ENCODE data around the gene ARHGAP26. TPM values are rescaled to one million over a fixed set of nuclear protein-coding genes. Genes with fewer than 3 reads are reported as not detected.

Gene ARHGAP26
- total and polyA plus RNA-seq, 2 experiments from 2014 or later: 9.5 to 16.8 TPM

DNA sequence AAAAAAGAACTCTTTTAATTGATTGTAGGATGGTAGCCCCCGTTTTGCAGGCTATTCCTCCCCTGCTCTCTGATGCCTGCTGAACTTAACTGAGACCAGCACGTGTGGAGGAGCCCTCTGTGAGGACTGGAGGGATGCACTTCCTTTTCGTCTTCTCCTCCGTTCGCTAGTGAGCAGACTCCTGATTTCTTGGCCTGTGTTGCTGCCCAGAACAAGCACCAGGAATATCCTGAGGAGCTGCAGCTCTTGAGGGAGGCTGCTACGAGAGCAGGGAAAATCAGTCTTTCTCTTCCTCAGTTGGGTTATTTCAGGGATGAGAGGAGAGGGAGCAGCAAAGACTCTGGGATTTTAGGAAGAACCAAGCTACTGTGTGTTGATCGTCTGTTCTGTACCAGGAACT, 74.7 kb downstream of the ARHGAP26 start:
- H3K27ac ChIP-seq (ENCODE audit: low read depth): peak overlapping the region; percentile 78
- H3K4me3 Mint-ChIP-seq: no peak overlapping the region; the same call in 2 of the 3 replicates
- no peak overlapping the region for H3K4me3 ChIP-seq
- no peaks in the 10 kb centered on the region for H3K27me3 ChIP-seq (ENCODE audit: insufficient read depth)
- no peaks in the 10 kb centered on the region for H3F3A ChIP-seq (replicated peaks; ENCODE audit: low read depth)
- TF ChIP-seq STAT1 (IDR thresholded peaks at IDR 0.05; ENCODE audit: unreplicated experiment) (no peak), ETS1 (IDR thresholded peaks at IDR 0.05) (no peak), POLR2AphosphoS5 (IDR thresholded peaks at IDR 0.05; ENCODE audit: low read depth) (no peak), NANOG (IDR thresholded peaks at IDR 0.05; ENCODE audit: borderline replicate concordance) (no peak)
- peaks cover 11% of the 10 kb centered on the region for H3K27me3 Mint-ChIP-seq (ENCODE audit: insufficient read depth, low read depth, poor library complexity)
- DNase-seq (ENCODE audit: low spot score) (no peak), ATAC-seq (no peak)
- H3K9me2 ChIP-seq (ENCODE audit: insufficient read depth): peaks cover 17% of the 10 kb centered on the region
- peak overlapping the region; percentile 53; the same call in 1 of the 2 replicates for H3K27ac Mint-ChIP-seq
- H4K20me1 ChIP-seq (replicated peaks; ENCODE audit: insufficient read depth): peaks cover 6% of the 10 kb centered on the region; the same call in 1 of the 2 replicates
- no peak overlapping the region for H3K4me2 ChIP-seq
- no peaks in the 10 kb centered on the region for H3K36me3 ChIP-seq (ENCODE audit: insufficient read depth)
- no peak overlapping the region for H2AFZ ChIP-seq
- peaks cover 50% of the 10 kb centered on the region for H3K4me1 Mint-ChIP-seq
- no peaks in the 10 kb centered on the region for H3K36me3 Mint-ChIP-seq (ENCODE audit: low read depth)
- no peaks in the 10 kb centered on the region for H3K9me3 Mint-ChIP-seq
- peaks cover 49% of the 10 kb centered on the region for H3K4me1 ChIP-seq (ENCODE audit: insufficient read depth)
- H3K79me2 ChIP-seq (replicated peaks; ENCODE audit: insufficient read depth): peaks cover 29% of the 10 kb centered on the region

DNA sequence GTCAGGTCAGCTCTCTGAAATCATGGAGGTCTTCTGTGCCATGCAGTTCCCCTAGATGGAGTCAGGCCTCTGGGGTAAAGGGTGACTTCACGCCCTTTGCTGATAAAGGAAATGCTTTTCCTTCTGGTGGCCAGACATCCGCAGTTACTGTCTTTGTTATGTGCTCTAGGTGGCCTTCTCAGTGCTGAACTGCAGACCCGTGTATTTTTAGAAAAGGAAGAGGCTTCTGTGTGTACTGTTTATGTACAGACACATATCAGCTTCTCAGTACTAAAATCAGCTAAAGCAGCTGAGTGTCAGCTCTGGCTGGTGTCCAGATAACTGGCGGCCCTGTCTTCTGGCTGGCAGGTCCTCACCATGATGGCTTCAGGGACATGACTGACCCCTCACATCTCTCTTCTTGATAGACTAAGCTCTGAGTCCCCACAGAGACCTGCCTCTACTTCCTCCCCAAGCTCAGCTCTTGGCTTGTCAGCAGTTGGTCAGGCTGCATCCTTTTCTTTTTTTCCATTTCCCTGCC, 75.3 kb downstream of the ARHGAP26 start:
- no peak overlapping the region for H3K4me2 ChIP-seq
- Mint-ChIP-seq H3K9me3 (no peaks in the 10 kb centered on the region), H3K4me3 (no peak overlapping the region), H3K27me3 (ENCODE audit: insufficient read depth, low read depth, poor library complexity) (peaks cover 14% of the 10 kb centered on the region), H3K36me3 (ENCODE audit: low read depth) (no peaks in the 10 kb centered on the region), H3K4me1 (peaks cover 55% of the 10 kb centered on the region), H3K27ac (peak overlapping the region; percentile 53; the same call in 1 of the 2 replicates)
- H4K20me1 ChIP-seq (replicated peaks; ENCODE audit: insufficient read depth): peaks cover 6% of the 10 kb centered on the region; the same call in 1 of the 2 replicates
- H3K9me2 ChIP-seq (ENCODE audit: insufficient read depth): peaks cover 17% of the 10 kb centered on the region
- H3K4me1 ChIP-seq (ENCODE audit: insufficient read depth): peaks cover 53% of the 10 kb centered on the region
- no peak overlapping the region for H2AFZ ChIP-seq
- H3K27me3 ChIP-seq (ENCODE audit: insufficient read depth): no peaks in the 10 kb centered on the region
- H3K27ac ChIP-seq (ENCODE audit: low read depth): peak overlapping the region; percentile 78
- H3F3A ChIP-seq (replicated peaks; ENCODE audit: low read depth): no peaks in the 10 kb centered on the region
- no peak for ATAC-seq
- no peaks in the 10 kb centered on the region for H3K36me3 ChIP-seq (ENCODE audit: insufficient read depth)
- DNase-seq (ENCODE audit: low spot score): no peak
- no peak overlapping the region for H3K4me3 ChIP-seq
- H3K79me2 ChIP-seq (replicated peaks; ENCODE audit: insufficient read depth): peaks cover 29% of the 10 kb centered on the region
- TF ChIP-seq EZH2 (IDR thresholded peaks at IDR 0.05; ENCODE audit: low read depth, unreplicated experiment): no peak
- TF ChIP-seq ETS1 (IDR thresholded peaks at IDR 0.05): no peak
- no peak for TF ChIP-seq STAT1 (IDR thresholded peaks at IDR 0.05; ENCODE audit: unreplicated experiment)
- TF ChIP-seq POLR2AphosphoS5 (IDR thresholded peaks at IDR 0.05; ENCODE audit: low read depth): no peak
- no peak for TF ChIP-seq NANOG (IDR thresholded peaks at IDR 0.05; ENCODE audit: borderline replicate concordance)
- TF ChIP-seq CREB1 (CRISPR knock-in tag; IDR thresholded peaks at IDR 0.05; ENCODE audit: low read depth): no peak
- TF ChIP-seq ZNF114 (CRISPR knock-in tag; IDR thresholded peaks at IDR 0.05): no peak
- TF ChIP-seq ZNF331 (CRISPR knock-in tag; IDR thresholded peaks at IDR 0.05; ENCODE audit: low read depth): no peak
- no peak for TF ChIP-seq EZH2phosphoT487 (IDR thresholded peaks at IDR 0.05; ENCODE audit: unreplicated experiment)
- no peak for TF ChIP-seq ZNF462 (CRISPR knock-in tag; IDR thresholded peaks at IDR 0.05)
- no peak for TF ChIP-seq JUNB (IDR thresholded peaks at IDR 0.05; ENCODE audit: unreplicated experiment)

All from GM23338 (cell line).